PC-9 (cell line): ENCODE data around the gene TBX21. TPM values are rescaled to one million over a fixed set of nuclear protein-coding genes. Genes with fewer than 3 reads are reported as not detected.

Experiments
- BruUV-seq: library from RNA; stranded (reverse); fragments of 400-500 nt; replicated peaks from 2 replicates; lab custom pipeline; 2021; lab: Mats Ljungman, UMichigan
- CTCF ChIA-PET: fragments of 300-600 bp; sonication (Branson Sonifier 250); formaldehyde crosslinking; loops from one replicate; lab custom pipeline; 2022; ENCODE audit warnings: antibody characterized with exemption; lab: Charles Lee
- POLR2A ChIA-PET: fragments of 300-600 bp; sonication (Branson Sonifier 250); formaldehyde crosslinking; loops from one replicate; lab custom pipeline; 2022; ENCODE audit warnings: antibody characterized with exemption; ENCODE audit not compliant: unreplicated experiment; lab: Charles Lee
- DNase-seq, 2 experiments: peaks; one replicate each; pipeline versions ENCODE4 v3.0.0 to v3.0.0-alpha.2; 2015 to 2022; ENCODE audit warnings: mixed read lengths in 1 of 2
- H2AFZ ChIP-seq: fragments of 200-600 bp; sonication (generic); 2 replicates; pipeline ENCODE4 v1.8.1; 2017; ENCODE audit warnings: antibody characterized with exemption
- H3F3A ChIP-seq: fragments of 200-600 bp; sonication (generic); 2 replicates; pipeline ENCODE4 v1.8.1; 2017; ENCODE audit warnings: antibody characterized with exemption, mild to moderate bottlenecking, low read depth; ENCODE audit not compliant: insufficient read depth
- H3K27ac ChIP-seq: fragments of 200-600 bp; sonication (generic); 2 replicates; pipeline ENCODE4 v1.6.1; 2016; ENCODE audit warnings: mixed run types
- H3K27me3 ChIP-seq: fragments of 200-600 bp; sonication (generic); 2 replicates; pipeline ENCODE4 v1.6.1; 2016; ENCODE audit warnings: low read depth, mixed run types; ENCODE audit not compliant: insufficient read depth
- H3K36me3 ChIP-seq: fragments of 200-600 bp; sonication (generic); 2 replicates; pipeline ENCODE4 v1.6.1; 2016; ENCODE audit warnings: low read depth, mixed run types
- H3K4me1 ChIP-seq: fragments of 200-600 bp; sonication (generic); replicated peaks from 2 replicates; pipeline ENCODE4 v1.6.1; 2016; ENCODE audit warnings: mixed run types; ENCODE audit not compliant: insufficient read depth
- H3K4me2 ChIP-seq: fragments of 200-600 bp; sonication (generic); 2 replicates; pipeline ENCODE4 v1.6.1; 2017; ENCODE audit warnings: mixed run types
- H3K4me3 ChIP-seq: fragments of 200-600 bp; sonication (generic); 2 replicates; pipeline ENCODE4 v1.6.1; 2016; ENCODE audit warnings: mixed run types
- H3K79me2 ChIP-seq: fragments of 200-600 bp; sonication (generic); 2 replicates; pipeline ENCODE4 v1.6.1; 2017; ENCODE audit warnings: low read depth, mixed run types
- H3K9me2 ChIP-seq: fragments of 200-600 bp; sonication (generic); 2 replicates; pipeline ENCODE4 v1.8.1; 2017; ENCODE audit warnings: mild to moderate bottlenecking; ENCODE audit not compliant: insufficient read depth
- H3K9me3 ChIP-seq: fragments of 200-600 bp; sonication (generic); 2 replicates; pipeline ENCODE4 v1.8.1; 2016; ENCODE audit warnings: low read depth; ENCODE audit not compliant: insufficient read depth
- H4K20me1 ChIP-seq: fragments of 200-600 bp; sonication (generic); 2 replicates; pipeline ENCODE4 v1.8.1; 2017; ENCODE audit not compliant: insufficient read depth
- CTCF ChIP-seq: fragments of 200-600 bp; sonication (generic); conservative IDR thresholded peaks from 2 replicates; pipeline ENCODE4 v1.6.1; 2017; ENCODE audit warnings: mixed run types, antibody characterized with exemption, mild to moderate bottlenecking, moderate library complexity
- EZH2 ChIP-seq: fragments of 200-600 bp; sonication (generic); IDR thresholded peaks from 2 replicates; pipeline ENCODE4 v1.8.0; 2017; ENCODE audit warnings: antibody characterized with exemption, low read depth
- intact Hi-C: fragments of 100-400 bp; cut with micrococcal nuclease; formaldehyde crosslinking; loops from one replicate; pipeline ENCODE4 v1.10.0; 2022; ENCODE audit not compliant: unreplicated experiment
- total RNA-seq: library from RNA; stranded (reverse); gene quantifications from 2 replicates; pipeline ENCODE4 v1.2.3, GENCODE V29; 2021

Gene TBX21
- total RNA-seq, 1 experiment from 2014 or later, result not detected

GRCh38 chr17:47708864-47709541, 24.0 kb upstream of the TBX21 start:
- BruUV-seq, result no TSS peak
- H3F3A ChIP-seq, result no peaks in the 10 kb centered on the region
- no peaks in the 10 kb centered on the region for H3K79me2 ChIP-seq
- ChIA-PET CTCF (no interaction called here), POLR2A (no interaction called here)
- TF ChIP-seq CTCF, result no peak
- no peak for TF ChIP-seq EZH2
- H3K4me2 ChIP-seq, result no peak overlapping the region
- H3K9me2 ChIP-seq, result no peaks in the 10 kb centered on the region
- no peak overlapping the region for H3K27ac ChIP-seq
- no peak overlapping the region for H2AFZ ChIP-seq
- no peaks in the 10 kb centered on the region; the same call in 1 of the 2 replicates for H4K20me1 ChIP-seq
- H3K9me3 ChIP-seq, result no peaks in the 10 kb centered on the region
- peaks cover 24% of the 10 kb centered on the region for H3K27me3 ChIP-seq
- intact Hi-C loops, result no loop called here
- peak in 1 of 2 experiments; percentile 28 for DNase-seq
- H3K4me1 ChIP-seq, result no peaks in the 10 kb centered on the region
- H3K4me3 ChIP-seq, result no peak overlapping the region
- no peaks in the 10 kb centered on the region for H3K36me3 ChIP-seq

GRCh38 chr17:47709594-47709993, 23.4 kb upstream of the TBX21 start:
- Histone ChIP-seq H3K79me2 (no peaks in the 10 kb centered on the region), H3K27ac (no peak overlapping the region), H3K4me2 (no peak overlapping the region), H4K20me1 (no peaks in the 10 kb centered on the region; the same call in 1 of the 2 replicates), H3K4me1 (no peaks in the 10 kb centered on the region), H3K9me2 (no peaks in the 10 kb centered on the region), H3K36me3 (no peaks in the 10 kb centered on the region), H3K27me3 (peaks cover 30% of the 10 kb centered on the region), H2AFZ (no peak overlapping the region), H3F3A (no peaks in the 10 kb centered on the region), H3K4me3 (no peak overlapping the region), H3K9me3 (no peaks in the 10 kb centered on the region)
- TF ChIP-seq EZH2 (no peak), CTCF (no peak)
- ChIA-PET POLR2A (no interaction called here), CTCF (no interaction called here)
- no TSS peak for BruUV-seq
- intact Hi-C loops, result no loop called here
- no peak for DNase-seq

DNA sequence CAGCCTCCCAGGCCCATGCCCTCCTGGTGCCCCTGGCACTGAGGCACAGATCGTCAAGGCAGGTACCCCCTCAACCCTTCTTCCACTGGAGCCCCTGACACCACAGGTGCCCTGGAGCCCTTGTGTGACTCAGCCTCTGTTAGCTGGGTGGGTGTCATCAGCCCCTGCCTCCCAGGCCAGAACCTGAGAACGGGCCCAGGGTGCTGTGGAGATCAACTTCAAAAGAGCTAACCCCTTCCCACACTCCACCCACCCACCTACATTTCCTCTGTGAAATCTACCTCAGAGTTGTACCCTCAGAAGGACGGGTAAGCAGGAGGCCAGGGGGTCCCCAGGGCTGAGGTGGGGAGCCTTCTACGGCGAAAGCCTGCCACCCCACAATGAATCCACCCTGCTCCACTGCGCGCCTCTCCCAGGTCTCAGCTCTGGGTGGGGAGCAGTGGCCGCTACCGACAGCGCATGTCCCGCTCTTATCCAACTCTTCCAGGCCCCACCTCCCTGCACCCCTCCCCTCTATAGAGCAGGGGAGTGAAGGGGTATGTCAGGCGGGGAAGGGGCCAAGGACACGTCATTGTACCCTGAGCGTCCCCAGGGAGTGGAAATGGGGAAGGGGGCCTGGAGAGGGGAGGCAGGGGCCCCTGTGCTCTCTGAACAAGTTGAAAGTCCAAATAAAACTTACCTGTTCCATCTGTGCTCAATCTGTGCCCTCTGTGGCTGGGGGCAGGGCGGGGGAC, 21.5 kb upstream of the TBX21 start:
- Histone ChIP-seq H3K4me2 (no peak overlapping the region), H3K4me1 (no peaks in the 10 kb centered on the region), H4K20me1 (no peaks in the 10 kb centered on the region), H3K9me3 (no peaks in the 10 kb centered on the region), H3K9me2 (no peaks in the 10 kb centered on the region), H3K27me3 (peaks cover 37% of the 10 kb centered on the region), H3K27ac (no peak overlapping the region), H3K79me2 (no peaks in the 10 kb centered on the region), H3F3A (no peaks in the 10 kb centered on the region), H3K4me3 (no peak overlapping the region), H2AFZ (no peak overlapping the region), H3K36me3 (no peaks in the 10 kb centered on the region)
- ChIA-PET CTCF (no interaction called here), POLR2A (no interaction called here)
- TF ChIP-seq CTCF (no peak), EZH2 (no peak)
- BruUV-seq, result no TSS peak
- intact Hi-C loops, result no loop called here
- no peak for DNase-seq
